ENCODE data around the gene GSTO2. TPM values are rescaled to one million over a fixed set of nuclear protein-coding genes. Genes with fewer than 3 reads are reported as not detected.

GSTO2 gene
- total and polyA plus RNA-seq, 2 of the 13 experiments (the other 11 are each of a cell fraction or from before 2014, with no cell fraction given) = 2.1 to 7.9 TPM

- H3K79me2 ChIP-seq (ENCODE audit: insufficient read depth, low read length) = no peaks in the 10 kb centered on the region
- intact Hi-C loops (cut with micrococcal nuclease; ENCODE audit: unreplicated experiment) = no loop called here
- no peak overlapping the region for H3K4me3 ChIP-seq (replicated peaks in 1 of 3; ENCODE audit: insufficient read depth in 1 of 3, low read depth in 2 of 3, low read length in 3 of 3)
Observed at GRCh38 chr10:104318326-104318725, 49.3 kb downstream of the GSTO2 start.

More at GRCh38 chr10:104318326-104318725, 49.3 kb downstream of the GSTO2 start:
- BruUV-seq (replicated peaks) = no TSS peak
- POLR2A ChIA-PET = no interaction called here
- in situ Hi-C loops (cut with HindIII; ENCODE audit: extremely low pct_ligation_motif_present, low pct_unique_long_range_greater_than_20kb) = no loop called here
- H3K9ac ChIP-seq (ENCODE audit: insufficient read depth, low read depth, low read length) = no peak overlapping the region
- no peak overlapping the region for H2AFZ ChIP-seq (ENCODE audit: low read length)
- no peak for DNase-seq (ENCODE audit: low spot score)
- no peak overlapping the region for H3K4me2 ChIP-seq (ENCODE audit: low read depth, low read length)
- ATAC-seq = no peak
- TF ChIP-seq RAD51 (IDR thresholded peaks at IDR 0.05; ENCODE audit: borderline replicate concordance) (no peak), ZNF460 (CRISPR knock-in tag; IDR thresholded peaks at IDR 0.05; ENCODE audit: borderline replicate concordance) (no peak), ZNF44 (CRISPR knock-in tag; IDR thresholded peaks at IDR 0.05) (no peak), KDM3A (CRISPR knock-in tag; IDR thresholded peaks at IDR 0.05; ENCODE audit: low read depth) (no peak), MATR3 (CRISPR knock-in tag; IDR thresholded peaks at IDR 0.05) (no peak), TERF1 (CRISPR knock-in tag; IDR thresholded peaks at IDR 0.05) (no peak), ZXDC (CRISPR knock-in tag; IDR thresholded peaks at IDR 0.05) (no peak), HIC2 (CRISPR knock-in tag; IDR thresholded peaks at IDR 0.05; ENCODE audit: low read depth) (no peak), PRMT3 (CRISPR knock-in tag; IDR thresholded peaks at IDR 0.05; ENCODE audit: borderline replicate concordance, low read depth) (no peak), RNF2 (conservative IDR thresholded peaks at IDR 0.05; ENCODE audit: low read depth) (no peak), ZNF724P (CRISPR knock-in tag; IDR thresholded peaks at IDR 0.05; ENCODE audit: borderline replicate concordance) (no peak), ZNF878 (CRISPR knock-in tag; IDR thresholded peaks at IDR 0.05) (no peak), ZNF557 (CRISPR knock-in tag; IDR thresholded peaks at IDR 0.05) (no peak), ATF5 (CRISPR knock-in tag; IDR thresholded peaks at IDR 0.05; ENCODE audit: low read depth) (no peak)
- CTCF ChIA-PET (ENCODE audit: low intra/inter-chr PET ratio, low total read pairs) = no interaction called here
- 0 out of 2 replicates have a peak, but pooled peaks cover 3% of the 10 kb centered on the region for H4K20me1 ChIP-seq (ENCODE audit: insufficient read depth, low read length)
- H3K36me3 ChIP-seq (replicated peaks in 1 of 2; ENCODE audit: control insufficient read depth in 1 of 2, insufficient read depth in 2 of 2, low read length in 2 of 2) = peaks cover 8 to 10% of the 10 kb centered on the region in 2 experiments; a peak in 4 of 5 replicates
- no peak overlapping the region for H3K27ac ChIP-seq (ENCODE audit: extremely low read length, insufficient read depth, low read length)
- H3K4me1 ChIP-seq (ENCODE audit: insufficient read depth, low read length) = no peaks in the 10 kb centered on the region
- H3K27me3 ChIP-seq (ENCODE audit: control insufficient read depth in 1 of 2, insufficient read depth in 2 of 2, low read length in 2 of 2) = no peaks in the 10 kb centered on the region
- H3K9me3 ChIP-seq (ENCODE audit: low read length) = no peaks in the 10 kb centered on the region
- FAIRE-seq = no peak
- WGBS (ENCODE audit: low lambda C conversion rate) = 90% methylated on average over 4 of the region's 5 CpGs

Data from HepG2 (cell line).